ENCODE measurements around the gene AMZ2. TPM values are rescaled to one million over a fixed set of nuclear protein-coding genes. Genes with fewer than 3 reads are reported as not detected.
"Not testable (repeated sequence)": the region's sequence is repeated elsewhere in the genome, so short reads cannot be mapped to it uniquely, and the experiment has no call there.

The AMZ2 gene
- total RNA-seq, 4 donors from 2014 or later, result 26.9 to 60.9 (median 35.1) TPM

DNA sequence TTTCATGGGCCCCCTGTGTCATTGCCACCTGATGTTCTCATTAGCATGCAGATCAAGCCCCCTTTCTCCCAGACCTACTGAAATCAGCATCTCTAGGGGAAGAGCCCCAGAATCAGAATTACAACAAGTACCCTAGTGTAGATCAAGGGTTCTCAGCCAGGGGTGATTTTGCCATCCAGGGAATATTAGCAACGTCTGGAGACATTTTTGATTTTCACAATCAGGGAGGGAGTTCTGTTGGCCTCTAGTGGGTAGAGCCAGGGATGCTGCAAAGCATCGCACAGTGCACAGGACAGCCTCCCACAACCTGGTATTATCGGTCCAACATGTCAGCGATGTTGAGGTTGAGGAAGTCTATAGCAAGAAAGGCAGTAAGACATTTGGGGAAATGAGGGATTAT lies 7.3 kb downstream of the AMZ2 start:
- Histone ChIP-seq H3K27ac (no peak overlapping the region), H3K36me3 (no peaks in the 10 kb centered on the region)

DNA sequence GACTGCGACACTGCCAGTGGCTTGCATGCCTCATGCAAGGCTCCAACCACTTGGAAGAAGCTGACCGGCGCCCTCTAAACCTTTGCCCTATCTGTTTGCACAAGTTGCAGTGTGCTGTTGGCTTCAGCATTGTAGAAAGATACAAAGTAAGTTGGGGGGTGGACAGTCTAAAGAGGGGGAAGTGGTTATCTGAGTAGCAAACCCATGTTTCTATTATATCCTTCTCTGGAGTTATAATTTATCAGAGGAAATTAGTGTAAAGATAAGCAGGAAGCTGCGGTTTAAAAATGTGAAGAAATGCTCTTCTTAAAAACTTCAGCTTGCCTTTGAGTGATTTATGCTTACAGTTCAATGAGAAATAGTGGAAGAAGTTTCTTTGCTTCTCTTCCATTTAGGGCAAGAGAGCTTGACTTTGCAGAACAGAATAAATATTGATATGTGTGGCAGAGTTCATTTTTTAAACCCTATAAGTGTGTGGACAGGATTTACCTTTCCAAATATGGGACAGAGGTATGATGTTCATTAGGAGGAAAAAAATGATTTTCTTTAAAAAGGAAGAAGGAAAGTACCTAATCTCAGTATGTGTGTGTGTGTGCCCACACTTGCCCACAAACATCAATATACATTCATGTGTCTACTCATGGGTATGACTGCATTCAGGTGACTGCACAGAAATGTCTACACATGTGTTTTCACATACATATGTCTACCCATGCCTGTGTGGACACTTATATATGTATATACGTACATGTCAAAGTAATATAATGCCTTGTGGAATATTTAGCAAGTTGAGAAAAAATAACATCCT lies 8.1 kb downstream of the AMZ2 start:
- Histone ChIP-seq H3K4me3 (no peak overlapping the region), H3K36me3 (no peaks in the 10 kb centered on the region), H3K27me3 (no peaks in the 10 kb centered on the region), H3K4me1 (no peaks in the 10 kb centered on the region), H3K27ac (peak overlapping the region; percentile 55 to 83), H3K9me3 (no peaks in the 10 kb centered on the region)
- DNase-seq, result no peak
- TF ChIP-seq POLR2A (IDR thresholded peaks at IDR 0.05), result no peak
- TF ChIP-seq, protein P1, sequence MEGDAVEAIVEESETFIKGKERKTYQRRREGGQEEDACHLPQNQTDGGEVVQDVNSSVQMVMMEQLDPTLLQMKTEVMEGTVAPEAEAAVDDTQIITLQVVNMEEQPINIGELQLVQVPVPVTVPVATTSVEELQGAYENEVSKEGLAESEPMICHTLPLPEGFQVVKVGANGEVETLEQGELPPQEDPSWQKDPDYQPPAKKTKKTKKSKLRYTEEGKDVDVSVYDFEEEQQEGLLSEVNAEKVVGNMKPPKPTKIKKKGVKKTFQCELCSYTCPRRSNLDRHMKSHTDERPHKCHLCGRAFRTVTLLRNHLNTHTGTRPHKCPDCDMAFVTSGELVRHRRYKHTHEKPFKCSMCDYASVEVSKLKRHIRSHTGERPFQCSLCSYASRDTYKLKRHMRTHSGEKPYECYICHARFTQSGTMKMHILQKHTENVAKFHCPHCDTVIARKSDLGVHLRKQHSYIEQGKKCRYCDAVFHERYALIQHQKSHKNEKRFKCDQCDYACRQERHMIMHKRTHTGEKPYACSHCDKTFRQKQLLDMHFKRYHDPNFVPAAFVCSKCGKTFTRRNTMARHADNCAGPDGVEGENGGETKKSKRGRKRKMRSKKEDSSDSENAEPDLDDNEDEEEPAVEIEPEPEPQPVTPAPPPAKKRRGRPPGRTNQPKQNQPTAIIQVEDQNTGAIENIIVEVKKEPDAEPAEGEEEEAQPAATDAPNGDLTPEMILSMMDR (IDR thresholded peaks at IDR 0.05), result no peak
- intact Hi-C loops (cut with DNase I; ENCODE audit: low total_unique reads), result no loop called here

More for the DNA sequence above, 7.3 kb downstream of the AMZ2 start:
- H3K4me1 ChIP-seq, result no peaks in the 10 kb centered on the region
- TF ChIP-seq, protein P1 (IDR thresholded peaks at IDR 0.05), result no peak
- TF ChIP-seq POLR2A (IDR thresholded peaks at IDR 0.05), result no peak
- H3K27me3 ChIP-seq, result no peaks in the 10 kb centered on the region
- intact Hi-C loops (cut with DNase I; ENCODE audit: low total_unique reads), result no loop called here
- H3K4me3 ChIP-seq, result no peak overlapping the region
- no peak for DNase-seq
- no peaks in the 10 kb centered on the region for H3K9me3 ChIP-seq

DNA sequence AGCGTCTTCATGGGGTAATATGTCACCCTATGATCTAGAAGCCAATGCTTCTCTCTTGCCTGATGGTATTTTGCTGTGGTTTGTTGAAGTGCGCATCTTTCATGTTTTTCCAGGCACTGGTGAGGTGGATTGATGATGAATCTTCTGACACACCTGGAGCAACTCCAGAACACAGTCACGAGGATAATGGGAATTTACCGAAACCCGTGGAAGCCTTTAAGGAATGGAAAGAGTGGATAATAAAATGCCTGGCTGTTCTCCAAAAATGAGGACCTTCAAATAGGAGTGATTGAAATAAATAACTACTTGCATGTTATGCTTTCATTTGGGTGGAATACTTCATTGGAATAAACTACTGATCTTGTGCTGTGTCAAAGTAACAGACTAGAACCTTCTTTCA lies 8.9 kb downstream of the AMZ2 start:
- H3K4me3 ChIP-seq; H3K9me3 ChIP-seq; H3K27me3 ChIP-seq; H3K36me3 ChIP-seq; H3K4me1 ChIP-seq; intact Hi-C loops (cut with DNase I; ENCODE audit: low total_unique reads): not testable (repeated sequence)
- DNase-seq, result peak in 1 of 2 donors; percentile 44
- peak overlapping the region; percentile 55 to 83 for H3K27ac ChIP-seq

DNA sequence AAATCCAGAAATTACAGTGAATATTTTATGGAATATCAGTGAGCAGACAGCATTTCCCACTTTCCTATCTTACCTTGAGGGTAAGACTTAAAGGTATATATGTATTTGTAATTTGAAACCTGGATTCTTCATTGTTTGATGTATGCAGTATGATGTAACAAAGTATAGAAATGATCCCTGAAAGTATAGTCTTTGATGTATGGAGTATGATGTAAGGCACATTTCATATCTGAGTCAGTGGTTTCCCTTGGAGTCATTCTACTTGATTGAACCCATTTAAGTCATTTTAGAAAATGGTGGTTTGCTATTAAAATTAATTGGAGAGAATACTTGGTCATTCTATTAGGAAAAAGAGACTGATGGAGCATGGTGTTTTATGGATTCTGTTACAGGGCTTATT lies 10.1 kb downstream of the AMZ2 start:
- Histone ChIP-seq H3K9me3 (no peaks in the 10 kb centered on the region), H3K4me3 (no peak overlapping the region), H3K27ac (peak overlapping the region; percentile 55 to 83), H3K4me1 (no peaks in the 10 kb centered on the region), H3K27me3 (no peaks in the 10 kb centered on the region), H3K36me3 (no peaks in the 10 kb centered on the region)
- intact Hi-C loops (cut with DNase I; ENCODE audit: low total_unique reads), result no loop called here
- no peak for DNase-seq
- no peak for TF ChIP-seq POLR2A (IDR thresholded peaks at IDR 0.05)
- TF ChIP-seq, protein P1 (IDR thresholded peaks at IDR 0.05), result no peak

DNA sequence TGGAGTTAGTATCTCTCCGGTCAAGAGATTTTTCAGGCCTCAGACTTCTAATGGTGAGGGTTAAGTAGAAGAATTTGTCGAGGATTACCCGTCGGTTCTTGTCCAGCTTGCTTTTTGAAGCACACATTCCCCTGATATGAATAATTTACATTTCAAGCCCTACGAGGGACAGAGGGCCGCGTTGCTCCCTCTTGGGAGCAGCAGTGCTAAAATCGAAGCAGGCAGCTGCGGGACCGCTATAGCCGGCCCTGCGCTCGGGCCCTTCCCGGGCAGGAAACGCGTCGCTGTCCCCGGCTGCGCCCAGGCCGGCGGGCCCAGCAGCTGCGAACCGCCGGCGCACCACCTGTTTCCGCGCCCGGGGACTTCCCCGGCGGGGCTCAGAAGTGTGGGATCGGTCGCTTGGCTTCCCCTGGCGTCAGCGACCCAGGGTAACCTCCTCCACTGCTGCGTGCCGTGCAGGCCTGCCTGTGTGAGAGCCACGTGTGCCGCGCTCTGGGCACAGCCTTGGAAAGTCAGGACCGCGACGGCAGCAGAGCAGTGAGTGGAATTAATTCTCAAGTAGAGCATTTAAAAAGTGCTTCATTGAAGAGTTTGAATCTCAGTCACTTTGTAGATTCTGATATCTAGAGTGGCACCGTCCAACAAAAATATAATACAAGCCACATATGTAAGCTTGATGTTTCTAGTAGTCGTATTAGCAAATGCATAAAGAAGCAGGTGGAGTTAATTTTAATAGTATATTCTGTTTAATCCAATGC lies 11.2 kb downstream of the AMZ2 start:
- H3K4me1 ChIP-seq; H3K9me3 ChIP-seq; intact Hi-C loops (cut with DNase I; ENCODE audit: low total_unique reads); H3K36me3 ChIP-seq; H3K27me3 ChIP-seq; DNase-seq; H3K4me3 ChIP-seq: not testable (repeated sequence)
- peak overlapping the region; percentile 58 to 83 for H3K27ac ChIP-seq

DNA sequence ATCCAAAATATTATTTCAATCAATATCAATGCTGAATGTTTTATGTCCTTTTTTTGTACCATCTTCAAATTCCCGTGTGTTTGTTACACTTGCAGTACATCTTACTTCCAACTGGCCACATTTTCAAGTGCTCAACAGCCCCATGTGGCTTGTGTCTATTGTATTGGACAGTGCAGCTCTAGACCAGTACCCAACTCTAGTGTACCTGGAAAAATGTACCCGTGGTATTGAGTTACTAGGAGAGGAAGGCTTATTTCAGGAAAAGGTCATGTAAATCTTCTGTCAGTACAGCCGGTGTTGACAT lies 11.8 kb downstream of the AMZ2 start:
- H3K36me3 ChIP-seq; H3K4me1 ChIP-seq; H3K9me3 ChIP-seq; H3K4me3 ChIP-seq; intact Hi-C loops (cut with DNase I; ENCODE audit: low total_unique reads); H3K27me3 ChIP-seq; DNase-seq: not testable (repeated sequence)
- peak overlapping the region; percentile 58 to 83 for H3K27ac ChIP-seq

Data from uterus (tissue), 4 donors.